IPS-18a (cell line): Measurements from ENCODE around the gene GIT2.
"Not testable (repeated sequence)": the region's sequence is repeated elsewhere in the genome, so short reads cannot be mapped to it uniquely, and the experiment has no call there.

Experiments used
- H3K27ac ChIP-seq: one replicate; pipeline ENCODE4 v1.5.1; 2013; ENCODE audit warnings: low read length
- H3K27me3 ChIP-seq: one replicate; pipeline ENCODE4 v1.6.1; 2013; ENCODE audit warnings: mild to moderate bottlenecking, low read length; ENCODE audit not compliant: control insufficient read depth, insufficient read depth
- H3K36me3 ChIP-seq: one replicate; pipeline ENCODE4 v1.6.1; 2013; ENCODE audit warnings: low read depth, low read length; ENCODE audit not compliant: control insufficient read depth
- H3K4me1 ChIP-seq: one replicate; pipeline ENCODE4 v1.6.1; 2013; ENCODE audit warnings: low read depth, low read length; ENCODE audit not compliant: control insufficient read depth
- H3K4me3 ChIP-seq: one replicate; pipeline ENCODE4 v1.5.1; 2013; ENCODE audit warnings: low read length
- H3K9ac ChIP-seq: one replicate; pipeline ENCODE4 v1.6.1; 2013; ENCODE audit warnings: mild to moderate bottlenecking, low read length, moderate library complexity
- H3K9me3 ChIP-seq: one replicate; pipeline ENCODE4 v1.6.1; 2013; ENCODE audit warnings: low read depth, low read length; ENCODE audit not compliant: control insufficient read depth

The GIT2 gene

DNA sequence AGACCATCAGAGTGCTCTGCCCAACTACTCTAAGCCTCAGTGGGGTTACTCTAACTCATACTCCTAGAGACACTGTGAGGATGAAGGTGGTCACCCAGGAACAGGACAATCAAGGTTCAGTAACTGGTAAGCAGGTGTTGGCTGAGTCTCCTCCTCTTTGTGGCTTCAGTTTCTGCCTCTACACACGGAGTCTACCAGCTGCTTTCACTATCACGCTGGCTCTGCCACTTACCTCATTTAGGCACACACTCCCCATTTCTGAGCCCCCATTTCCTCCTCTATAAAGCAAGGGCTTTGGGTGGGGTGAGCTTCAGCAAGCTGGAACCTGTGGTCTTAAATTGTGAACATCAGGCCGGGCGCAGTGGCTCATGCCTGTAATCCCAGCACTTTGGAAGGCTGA is 103.4 kb downstream of the GIT2 start:
- no peak overlapping the region for H3K9ac ChIP-seq
- no peaks in the 10 kb centered on the region for H3K9me3 ChIP-seq
- no peaks in the 10 kb centered on the region for H3K36me3 ChIP-seq
- no peak overlapping the region for H3K27ac ChIP-seq
- no peak overlapping the region for H3K4me3 ChIP-seq
- peaks cover 35% of the 10 kb centered on the region for H3K27me3 ChIP-seq
- H3K4me1 ChIP-seq, result no peaks in the 10 kb centered on the region

- Histone ChIP-seq H3K27me3 (peaks cover 30% of the 10 kb centered on the region), H3K27ac (no peak overlapping the region), H3K9me3 (no peaks in the 10 kb centered on the region), H3K9ac (no peak overlapping the region), H3K4me3 (no peak overlapping the region), H3K36me3 (no peaks in the 10 kb centered on the region), H3K4me1 (no peaks in the 10 kb centered on the region)
These were observed 103.9 kb downstream of the GIT2 start for GRCh38 chr12:109892165-109892715.

GRCh38 chr12:109891731-109892130 is 104.4 kb downstream of the GIT2 start:
- not testable (repeated sequence) for H3K4me1 ChIP-seq, H3K9me3 ChIP-seq, H3K9ac ChIP-seq, H3K36me3 ChIP-seq, H3K4me3 ChIP-seq, H3K27ac ChIP-seq
- peaks cover 25% of the 10 kb centered on the region for H3K27me3 ChIP-seq

DNA sequence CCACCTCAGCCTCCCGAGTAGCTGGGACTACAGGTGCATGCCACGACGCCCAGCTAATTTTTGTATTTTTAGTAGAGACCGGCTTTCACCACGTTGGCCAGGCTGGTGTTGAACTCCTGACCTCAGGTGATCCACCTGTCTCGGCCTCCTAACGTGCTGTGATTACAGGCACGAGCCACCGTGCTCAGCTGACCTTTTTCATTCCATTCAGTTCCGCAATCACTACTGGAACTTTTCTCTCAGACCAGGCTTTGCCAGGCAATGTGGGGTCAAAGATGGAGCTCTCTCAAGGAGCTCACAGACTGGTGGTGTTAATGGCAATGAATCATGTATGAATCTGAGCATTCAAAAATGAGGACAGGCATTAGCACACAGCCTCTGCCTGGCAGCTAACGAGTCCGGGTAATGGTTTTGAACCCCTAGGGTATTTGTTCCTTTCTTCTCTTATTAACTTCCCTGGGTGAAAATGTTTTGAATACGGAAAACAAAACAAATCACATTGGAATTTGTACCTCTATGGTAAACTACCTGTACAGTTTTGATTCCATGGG is 105.5 kb downstream of the GIT2 start:
- H3K4me3 ChIP-seq, result no peak overlapping the region
- no peaks in the 10 kb centered on the region for H3K36me3 ChIP-seq
- H3K4me1 ChIP-seq, result no peaks in the 10 kb centered on the region
- no peaks in the 10 kb centered on the region for H3K9me3 ChIP-seq
- peaks cover 15% of the 10 kb centered on the region for H3K27me3 ChIP-seq
- no peak overlapping the region for H3K9ac ChIP-seq
- no peak overlapping the region for H3K27ac ChIP-seq

DNA sequence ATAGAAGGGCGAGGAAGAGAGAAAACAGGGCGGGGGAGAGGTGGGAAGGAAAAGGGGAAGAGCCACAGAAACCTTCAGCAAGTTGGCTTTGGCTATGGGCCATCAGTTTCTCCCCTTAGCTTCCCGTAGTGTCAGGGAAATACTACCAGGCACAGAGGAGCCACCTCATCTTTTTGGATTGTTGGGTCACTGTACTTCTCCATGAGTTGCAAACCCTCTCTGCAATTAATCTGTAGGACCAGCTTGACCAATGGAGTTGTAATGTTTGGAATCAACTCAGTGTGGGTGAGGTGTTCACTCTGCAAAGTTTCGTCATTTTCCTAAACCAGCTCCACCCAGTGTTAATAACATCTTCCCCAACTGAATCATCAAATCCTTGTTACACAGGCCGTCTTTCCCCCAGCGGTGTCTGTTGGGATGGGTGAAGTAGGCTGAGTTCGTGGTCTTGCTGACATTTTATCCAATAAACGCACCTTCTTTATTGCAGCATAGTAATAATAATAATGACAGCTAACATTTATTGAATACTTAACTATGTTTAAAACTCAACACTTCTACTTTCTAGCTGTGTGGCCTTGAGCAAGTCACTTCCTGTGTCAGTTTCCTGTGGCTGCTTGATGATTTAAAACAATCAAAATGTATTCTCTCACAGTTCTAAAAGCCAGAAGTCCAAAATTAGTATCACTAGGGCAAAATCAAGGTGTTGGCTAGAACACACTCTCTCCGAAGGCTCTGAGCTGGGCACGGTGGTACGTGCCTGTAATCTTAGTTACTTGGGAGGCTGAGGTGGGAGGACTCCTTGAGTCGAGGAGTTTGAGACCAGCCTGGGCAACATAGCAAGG is 107.8 kb downstream of the GIT2 start:
- Histone ChIP-seq H3K4me1 (no peaks in the 10 kb centered on the region), H3K27ac (no peak overlapping the region), H3K36me3 (no peaks in the 10 kb centered on the region), H3K9me3 (no peaks in the 10 kb centered on the region), H3K27me3 (peaks cover 4% of the 10 kb centered on the region), H3K4me3 (no peak overlapping the region), H3K9ac (no peak overlapping the region)

- Histone ChIP-seq H3K27ac (no peak overlapping the region), H3K36me3 (no peaks in the 10 kb centered on the region), H3K9me3 (no peaks in the 10 kb centered on the region), H3K4me1 (peaks cover 13% of the 10 kb centered on the region), H3K4me3 (no peak overlapping the region), H3K9ac (no peak overlapping the region), H3K27me3 (no peaks in the 10 kb centered on the region)
These were observed 110.6 kb downstream of the GIT2 start for GRCh38 chr12:109885616-109886015.

DNA sequence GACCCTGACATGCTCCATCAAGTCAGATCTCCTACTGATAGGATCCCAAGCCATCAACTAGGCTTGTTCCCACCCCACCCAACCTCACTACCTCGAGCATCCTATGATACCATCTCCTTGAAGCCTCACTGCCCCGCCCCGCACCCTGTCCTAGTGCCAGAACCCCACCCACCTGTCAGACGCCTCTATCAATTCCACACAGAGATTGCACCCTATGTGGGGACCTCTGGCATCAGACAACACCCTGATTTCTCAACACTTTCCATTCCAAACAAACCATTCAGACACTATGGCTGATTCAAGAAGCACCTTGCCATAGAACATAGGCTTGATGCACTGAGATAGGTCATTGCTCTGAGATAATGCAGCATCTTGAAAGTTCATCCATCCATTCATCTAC is 112.7 kb downstream of the GIT2 start:
- Histone ChIP-seq H3K27me3 (peaks cover 8% of the 10 kb centered on the region), H3K9me3 (no peaks in the 10 kb centered on the region), H3K9ac (no peak overlapping the region), H3K4me1 (peaks cover 20% of the 10 kb centered on the region), H3K36me3 (no peaks in the 10 kb centered on the region), H3K4me3 (no peak overlapping the region), H3K27ac (no peak overlapping the region)

GRCh38 chr12:109881752-109882151 is 114.4 kb downstream of the GIT2 start:
- H3K36me3 ChIP-seq, result no peaks in the 10 kb centered on the region
- no peaks in the 10 kb centered on the region for H3K9me3 ChIP-seq
- peak overlapping the region; percentile 78 for H3K4me3 ChIP-seq
- H3K27me3 ChIP-seq, result peaks cover 8% of the 10 kb centered on the region
- no peak overlapping the region for H3K27ac ChIP-seq
- H3K9ac ChIP-seq, result no peak overlapping the region
- peaks cover 21% of the 10 kb centered on the region for H3K4me1 ChIP-seq

GRCh38 chr12:109880938-109881337 is 115.2 kb downstream of the GIT2 start:
- Histone ChIP-seq H3K36me3 (no peaks in the 10 kb centered on the region), H3K9ac (peak overlapping the region; percentile 49), H3K27me3 (peaks cover 8% of the 10 kb centered on the region), H3K27ac (no peak overlapping the region), H3K4me3 (peak overlapping the region; percentile 78), H3K9me3 (no peaks in the 10 kb centered on the region), H3K4me1 (peaks cover 21% of the 10 kb centered on the region)

GRCh38 chr12:109880043-109880931 is 115.9 kb downstream of the GIT2 start, which contains the start of gene GLTP:
Gene GLTP, minus strand, starts transcription at chr12:109880541. Its CDS starts 167 bp downstream, at chr12:109880374.
- Histone ChIP-seq H3K4me1 (peaks cover 21% of the 10 kb centered on the region), H3K27ac (no peak within 1 kb of the TSS), H3K9ac (peak within 1 kb of the TSS; percentile 49), H3K36me3 (no peaks in the 10 kb centered on the region), H3K9me3 (no peaks in the 10 kb centered on the region), H3K4me3 (peak within 1 kb of the TSS; percentile 89), H3K27me3 (peaks cover 8% of the 10 kb centered on the region)
